ENCODE results near the gene MS4A10.

GRCh38 chr11:60842668-60843600, 57.8 kb downstream of the MS4A10 start:
- no peak for TF ChIP-seq CTCF (optimal IDR thresholded peaks at IDR 0.05 in 1 of 3, IDR thresholded peaks at IDR 0.05 in 1 of 3, conservative IDR thresholded peaks at IDR 0.05 in 1 of 3; ENCODE audit: extremely low read depth in 1 of 3, insufficient read depth in 2 of 3, low read length in 3 of 3)
- no peak for TF ChIP-seq EZH2 (IDR thresholded peaks at IDR 0.05; ENCODE audit: low read length)
